Stomach smooth muscle (tissue), 2 donors: ENCODE data around the gene LIN28A.

Experiments used
- H3K27ac ChIP-seq: one replicate; pipeline ENCODE4 v1.7.0; 2013; ENCODE audit warnings: mild to moderate bottlenecking, low read length, inconsistent platforms
- H3K27me3 ChIP-seq, 2 donors: one replicate each; pipeline ENCODE4 v1.7.0; 2013; ENCODE audit warnings: low read length in 2 of 2; ENCODE audit not compliant: insufficient read depth in 2 of 2, control insufficient read depth in 1 of 2
- H3K36me3 ChIP-seq, 2 donors: one replicate each; pipeline ENCODE4 v1.7.0; 2013; ENCODE audit warnings: low read length in 2 of 2; ENCODE audit not compliant: control insufficient read depth in 2 of 2, insufficient read depth in 2 of 2
- H3K4me1 ChIP-seq: one replicate; pipeline ENCODE4 v1.7.0; 2013; ENCODE audit warnings: low read length; ENCODE audit not compliant: control insufficient read depth, insufficient read depth
- H3K4me3 ChIP-seq, 2 donors: one replicate each; pipeline ENCODE4 v1.7.0; 2013; ENCODE audit warnings: low read length in 2 of 2
- H3K9ac ChIP-seq, 2 donors: one replicate each; pipeline ENCODE4 v1.7.0; 2013; ENCODE audit warnings: low read length in 2 of 2, mild to moderate bottlenecking in 1 of 2
- H3K9me3 ChIP-seq, 2 donors: one replicate each; pipeline ENCODE4 v1.7.0; 2013; ENCODE audit warnings: low read length in 2 of 2; ENCODE audit not compliant: control insufficient read depth in 2 of 2
- donor health status: healthy.
- donor health status: Pancreatic carcinoma.

The LIN28A gene

GRCh38 chr1:26410706-26411623 is at the start of gene LIN28A:
LIN28A (plus strand) TSS chr1:26410817; CDS start chr1:26410892, 75 bp downstream.
- Histone ChIP-seq H3K4me3 (no peak within 1 kb of the TSS), H3K36me3 (no peaks in the 10 kb centered on the region), H3K4me1 (no peaks in the 10 kb centered on the region), H3K9me3 (no peaks in the 10 kb centered on the region), H3K27ac (no peak within 1 kb of the TSS), H3K9ac (no peak within 1 kb of the TSS), H3K27me3 (peaks cover 47 to 51% of the 10 kb centered on the region in 2 donors)

GRCh38 chr1:26361605-26362122 is 49.0 kb upstream of the LIN28A start:
- Histone ChIP-seq H3K4me1 (peaks cover 10% of the 10 kb centered on the region), H3K27me3 (peaks cover 49 to 62% of the 10 kb centered on the region in 2 donors), H3K27ac (no peak overlapping the region), H3K36me3 (no peaks in the 10 kb centered on the region), H3K9me3 (no peaks in the 10 kb centered on the region), H3K9ac (no peak overlapping the region), H3K4me3 (no peak overlapping the region)

GRCh38 chr1:26362331-26362730 is 48.3 kb upstream of the LIN28A start:
- H3K27me3 ChIP-seq, result peaks cover 46 to 56% of the 10 kb centered on the region in 2 donors
- peaks cover 10% of the 10 kb centered on the region for H3K4me1 ChIP-seq

GRCh38 chr1:26363549-26364448 is 46.8 kb upstream of the LIN28A start:
- H3K4me3 ChIP-seq, result no peak overlapping the region
- H3K27ac ChIP-seq, result no peak overlapping the region
- H3K36me3 ChIP-seq, result no peaks in the 10 kb centered on the region
- H3K9me3 ChIP-seq, result no peaks in the 10 kb centered on the region
- peaks cover 10% of the 10 kb centered on the region for H3K4me1 ChIP-seq
- H3K9ac ChIP-seq, result no peak overlapping the region
- H3K27me3 ChIP-seq, result peaks cover 43 to 54% of the 10 kb centered on the region in 2 donors

More at GRCh38 chr1:26362331-26362730, 48.3 kb upstream of the LIN28A start:
- Histone ChIP-seq H3K4me3 (no peak overlapping the region), H3K9me3 (no peaks in the 10 kb centered on the region), H3K27ac (no peak overlapping the region), H3K9ac (no peak overlapping the region), H3K36me3 (no peaks in the 10 kb centered on the region)

- Histone ChIP-seq H3K27me3 (peaks cover 36 to 46% of the 10 kb centered on the region in 2 donors), H3K9me3 (no peaks in the 10 kb centered on the region)
Observed at GRCh38 chr1:26364956-26365355, 45.7 kb upstream of the LIN28A start.

DNA sequence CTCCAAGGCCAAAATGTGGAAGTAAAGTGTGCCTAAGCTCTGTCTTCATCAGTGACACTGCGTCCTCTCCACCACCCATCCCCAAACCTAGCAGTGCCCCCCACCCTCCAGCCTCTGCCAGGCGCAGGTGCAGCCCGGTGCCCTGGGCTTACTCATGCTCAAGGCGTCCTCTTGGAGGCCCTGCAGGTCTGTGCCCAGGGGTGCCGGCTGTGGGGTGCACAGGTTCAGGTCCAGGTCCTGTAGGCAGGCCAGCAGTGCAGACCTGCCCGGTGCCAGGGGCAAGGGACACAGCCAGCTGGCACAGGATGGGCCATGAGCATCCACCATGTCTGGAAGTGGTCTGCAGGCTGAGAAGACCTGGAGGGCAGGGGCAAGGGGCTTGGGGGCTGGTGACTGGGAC is 43.2 kb upstream of the LIN28A start:
- Histone ChIP-seq H3K27me3 (peaks cover 17 to 22% of the 10 kb centered on the region in 2 donors), H3K27ac (no peak overlapping the region), H3K36me3 (no peaks in the 10 kb centered on the region), H3K4me1 (no peaks in the 10 kb centered on the region), H3K9ac (no peak overlapping the region), H3K9me3 (no peaks in the 10 kb centered on the region), H3K4me3 (no peak overlapping the region)

More at GRCh38 chr1:26364956-26365355, 45.7 kb upstream of the LIN28A start:
- H3K9ac ChIP-seq, result no peak overlapping the region
- H3K27ac ChIP-seq, result no peak overlapping the region
- peaks cover 8% of the 10 kb centered on the region for H3K4me1 ChIP-seq
- no peaks in the 10 kb centered on the region for H3K36me3 ChIP-seq
- no peak overlapping the region for H3K4me3 ChIP-seq

GRCh38 chr1:26368006-26368405 is 42.6 kb upstream of the LIN28A start:
- Histone ChIP-seq H3K27ac (no peak overlapping the region), H3K36me3 (no peaks in the 10 kb centered on the region), H3K4me1 (no peaks in the 10 kb centered on the region), H3K4me3 (no peak overlapping the region), H3K9me3 (no peaks in the 10 kb centered on the region), H3K27me3 (peaks cover 13 to 22% of the 10 kb centered on the region in 2 donors), H3K9ac (no peak overlapping the region)

DNA sequence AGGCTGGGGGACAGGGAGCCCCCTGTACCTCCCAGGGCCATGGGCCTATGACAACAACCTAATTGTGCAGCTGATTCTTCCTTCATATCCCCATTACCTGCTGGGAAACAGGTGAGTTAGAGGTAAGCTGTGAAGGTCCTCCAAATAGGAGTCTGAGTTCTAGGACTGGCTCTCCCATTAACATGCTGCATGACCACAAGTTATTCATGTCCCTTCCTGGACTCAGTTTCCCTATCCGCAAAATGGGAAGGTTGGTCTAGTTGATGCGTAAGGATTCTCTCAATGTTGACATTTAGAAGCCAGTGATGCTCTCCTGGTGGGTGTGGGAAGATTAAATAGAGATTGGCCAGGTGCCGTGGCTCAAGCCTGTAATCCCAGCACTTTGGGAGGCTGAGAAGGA is 42.1 kb upstream of the LIN28A start:
- Histone ChIP-seq H3K9me3 (no peaks in the 10 kb centered on the region), H3K4me1 (no peaks in the 10 kb centered on the region), H3K36me3 (no peaks in the 10 kb centered on the region), H3K4me3 (no peak overlapping the region), H3K27ac (no peak overlapping the region), H3K27me3 (peaks cover 11 to 18% of the 10 kb centered on the region in 2 donors), H3K9ac (no peak overlapping the region)

- H3K4me3 ChIP-seq, result no peak overlapping the region
- H3K4me1 ChIP-seq, result no peaks in the 10 kb centered on the region
- no peak overlapping the region for H3K27ac ChIP-seq
- no peaks in the 10 kb centered on the region for H3K9me3 ChIP-seq
- H3K27me3 ChIP-seq, result peaks cover 2 to 6% of the 10 kb centered on the region in 2 donors
- no peaks in the 10 kb centered on the region for H3K36me3 ChIP-seq
- no peak overlapping the region for H3K9ac ChIP-seq
Observed at GRCh38 chr1:26370591-26371382, 39.8 kb upstream of the LIN28A start.

- H3K27me3 ChIP-seq, result peaks cover 2 to 6% of the 10 kb centered on the region in 2 donors
- no peaks in the 10 kb centered on the region for H3K4me1 ChIP-seq
- no peak overlapping the region for H3K4me3 ChIP-seq
- no peak overlapping the region for H3K9ac ChIP-seq
- no peak overlapping the region for H3K27ac ChIP-seq
- H3K9me3 ChIP-seq, result no peaks in the 10 kb centered on the region
- H3K36me3 ChIP-seq, result no peaks in the 10 kb centered on the region
Observed at GRCh38 chr1:26372039-26372438, 38.6 kb upstream of the LIN28A start.
